ENCODE measurements around the gene PLEKHN1.
"Not testable (repeated sequence)": the region's sequence is repeated elsewhere in the genome, so short reads cannot be mapped to it uniquely, and the experiment has no call there.

The PLEKHN1 gene

GRCh38 chr1:975365-975764 is 9.1 kb downstream of the PLEKHN1 start:
- DNase-seq (ENCODE audit: low read depth): no peak

GRCh38 chr1:975896-976683 is 9.8 kb downstream of the PLEKHN1 start:
- DNase-seq (ENCODE audit: low read depth): peak; percentile 51

- not testable (repeated sequence) for DNase-seq (ENCODE audit: low read depth)
These were observed 10.5 kb downstream of the PLEKHN1 start for GRCh38 chr1:976791-977190.

- DNase-seq (ENCODE audit: low read depth): no peak
These were observed 12.0 kb downstream of the PLEKHN1 start for GRCh38 chr1:978069-978834.

GRCh38 chr1:978835-979743 is 12.8 kb downstream of the PLEKHN1 start:
- no peak for DNase-seq (ENCODE audit: low read depth)

- no peak for DNase-seq (ENCODE audit: low read depth)
These were observed 13.4 kb downstream of the PLEKHN1 start for GRCh38 chr1:979744-980072.

- no peak for DNase-seq (ENCODE audit: low read depth)
These were observed 13.9 kb downstream of the PLEKHN1 start for GRCh38 chr1:980137-980571.

GRCh38 chr1:980602-981395 is 14.5 kb downstream of the PLEKHN1 start:
- DNase-seq (ENCODE audit: low read depth): no peak

GRCh38 chr1:981491-981954 is 15.2 kb downstream of the PLEKHN1 start:
- no peak for DNase-seq (ENCODE audit: low read depth)

GRCh38 chr1:981955-982558 is 15.8 kb downstream of the PLEKHN1 start, which contains the start of gene PERM1:
PERM1 (minus strand) TSS chr1:982093; CDS start chr1:981029, 1,064 bp downstream.
- DNase-seq (ENCODE audit: low read depth): no peak

- no peak for DNase-seq (ENCODE audit: low read depth)
These were observed 16.6 kb downstream of the PLEKHN1 start for GRCh38 chr1:982765-983436.

- DNase-seq (ENCODE audit: low read depth): no peak
These were observed 17.7 kb downstream of the PLEKHN1 start for GRCh38 chr1:983798-984475.

- no peak for DNase-seq (ENCODE audit: low read depth)
These were observed 18.2 kb downstream of the PLEKHN1 start for GRCh38 chr1:984476-984814.

- DNase-seq (ENCODE audit: low read depth): no peak
These were observed 18.8 kb downstream of the PLEKHN1 start for GRCh38 chr1:985126-985525.

GRCh38 chr1:988061-988460 is 21.8 kb downstream of the PLEKHN1 start:
- DNase-seq (ENCODE audit: low read depth): not testable (repeated sequence)

GRCh38 chr1:991275-991674 is 25.0 kb downstream of the PLEKHN1 start:
- not testable (repeated sequence) for DNase-seq (ENCODE audit: low read depth)

GRCh38 chr1:991895-992294 is 25.6 kb downstream of the PLEKHN1 start:
- no peak for DNase-seq (ENCODE audit: low read depth)

GRCh38 chr1:992362-992761 is 26.1 kb downstream of the PLEKHN1 start:
- no peak for DNase-seq (ENCODE audit: low read depth)

GRCh38 chr1:993379-993995 is 27.2 kb downstream of the PLEKHN1 start:
- no peak for DNase-seq (ENCODE audit: low read depth)

Measured in activated T-helper 1 cell treated with Interleukin-2 at 50 U/mL for 16 hours (primary cell).